Progenitor cell of endocrine pancreas (in vitro differentiated cells): ENCODE measurements around the gene EP400. TPM values are rescaled to one million over a fixed set of nuclear protein-coding genes. Genes with fewer than 3 reads are reported as not detected.

Experiments used
- DNase-seq: peaks from one replicate; pipeline ENCODE4 v3.0.0; 2021; ENCODE audit warnings: low spot score; ENCODE audit not compliant: unreplicated experiment
- H3K27ac Mint-ChIP-seq: 2 replicates; pipeline ENCODE4 v1.8.0; 2021; ENCODE audit warnings: mild to moderate bottlenecking, moderate library complexity, mixed read lengths
- H3K27me3 Mint-ChIP-seq: 2 replicates; pipeline ENCODE4 v1.8.0; 2021; ENCODE audit warnings: mixed read lengths
- H3K36me3 Mint-ChIP-seq: 2 replicates; pipeline ENCODE4 v1.8.0; 2022; ENCODE audit warnings: mixed read lengths; ENCODE audit not compliant: insufficient read depth
- H3K4me1 Mint-ChIP-seq: 2 replicates; pipeline ENCODE4 v1.8.0; 2021; ENCODE audit warnings: low read depth, mixed read lengths
- H3K4me3 Mint-ChIP-seq: 2 replicates; pipeline ENCODE4 v1.8.0; 2021; ENCODE audit warnings: low read depth, mild to moderate bottlenecking, moderate library complexity, mixed read lengths
- H3K9me3 Mint-ChIP-seq: 2 replicates; pipeline ENCODE4 v1.8.0; 2021; ENCODE audit warnings: low read depth, mixed read lengths
- CTCF ChIP-seq: fragments of 200-600 bp; sonication (generic); IDR thresholded peaks from one replicate; pipeline ENCODE4 v1.5.0; 2021; ENCODE audit warnings: antibody characterized with exemption, mild to moderate bottlenecking; ENCODE audit not compliant: unreplicated experiment
- total RNA-seq: library from RNA; stranded (reverse); gene quantifications from 2 replicates; pipeline ENCODE4 v1.2.1, GENCODE V29; 2021

EP400 gene
- total RNA-seq, 1 donor from 2014 or later = 66.6 TPM

- no peak for TF ChIP-seq CTCF
- peaks cover 5% of the 10 kb centered on the region for H3K36me3 Mint-ChIP-seq
- H3K4me3 Mint-ChIP-seq = no peak overlapping the region
Observed at GRCh38 chr12:131965073-131965472, 15.3 kb downstream of the EP400 start.

GRCh38 chr12:131971226-131971625 lies 21.5 kb downstream of the EP400 start:
- H3K9me3 Mint-ChIP-seq = no peaks in the 10 kb centered on the region
- peaks cover 3% of the 10 kb centered on the region for H3K36me3 Mint-ChIP-seq
- no peak for TF ChIP-seq CTCF
- no peaks in the 10 kb centered on the region for H3K4me1 Mint-ChIP-seq
- DNase-seq = no peak
- H3K4me3 Mint-ChIP-seq = no peak overlapping the region
- no peak overlapping the region for H3K27ac Mint-ChIP-seq
- no peaks in the 10 kb centered on the region for H3K27me3 Mint-ChIP-seq

More at GRCh38 chr12:131965073-131965472, 15.3 kb downstream of the EP400 start:
- no peaks in the 10 kb centered on the region for H3K27me3 Mint-ChIP-seq
- no peaks in the 10 kb centered on the region for H3K9me3 Mint-ChIP-seq
- DNase-seq = no peak
- no peaks in the 10 kb centered on the region for H3K4me1 Mint-ChIP-seq
- no peak overlapping the region for H3K27ac Mint-ChIP-seq

GRCh38 chr12:131975228-131975627 lies 25.5 kb downstream of the EP400 start:
- H3K36me3 Mint-ChIP-seq = peaks cover 3% of the 10 kb centered on the region

GRCh38 chr12:131979606-131980005 lies 29.9 kb downstream of the EP400 start:
- Mint-ChIP-seq H3K4me1 (no peaks in the 10 kb centered on the region), H3K9me3 (no peaks in the 10 kb centered on the region), H3K4me3 (no peak overlapping the region), H3K27me3 (no peaks in the 10 kb centered on the region), H3K27ac (no peak overlapping the region), H3K36me3 (peaks cover 1% of the 10 kb centered on the region)
- no peak for DNase-seq
- TF ChIP-seq CTCF = no peak

More at GRCh38 chr12:131975228-131975627, 25.5 kb downstream of the EP400 start:
- no peak overlapping the region for H3K27ac Mint-ChIP-seq
- no peak for DNase-seq
- no peaks in the 10 kb centered on the region for H3K4me1 Mint-ChIP-seq
- H3K27me3 Mint-ChIP-seq = no peaks in the 10 kb centered on the region
- no peaks in the 10 kb centered on the region for H3K9me3 Mint-ChIP-seq
- TF ChIP-seq CTCF = no peak
- no peak overlapping the region for H3K4me3 Mint-ChIP-seq

- H3K4me1 Mint-ChIP-seq = no peaks in the 10 kb centered on the region
- no peak for DNase-seq
- H3K9me3 Mint-ChIP-seq = no peaks in the 10 kb centered on the region
- no peaks in the 10 kb centered on the region for H3K27me3 Mint-ChIP-seq
- H3K4me3 Mint-ChIP-seq = no peak overlapping the region
- no peak overlapping the region for H3K27ac Mint-ChIP-seq
- peaks cover 1% of the 10 kb centered on the region for H3K36me3 Mint-ChIP-seq
- no peak for TF ChIP-seq CTCF
Observed at GRCh38 chr12:131980263-131980662, 30.5 kb downstream of the EP400 start.
